HG03342 (cell line): ENCODE data around the gene HCFC1.

Experiments used
- ATAC-seq: cut with Tn5 transposase; IDR thresholded peaks from one replicate; pipeline ENCODE4 v1.9.1; 2021; ENCODE audit warnings: mild to moderate bottlenecking, moderate library complexity; ENCODE audit not compliant: unreplicated experiment

Gene HCFC1

DNA sequence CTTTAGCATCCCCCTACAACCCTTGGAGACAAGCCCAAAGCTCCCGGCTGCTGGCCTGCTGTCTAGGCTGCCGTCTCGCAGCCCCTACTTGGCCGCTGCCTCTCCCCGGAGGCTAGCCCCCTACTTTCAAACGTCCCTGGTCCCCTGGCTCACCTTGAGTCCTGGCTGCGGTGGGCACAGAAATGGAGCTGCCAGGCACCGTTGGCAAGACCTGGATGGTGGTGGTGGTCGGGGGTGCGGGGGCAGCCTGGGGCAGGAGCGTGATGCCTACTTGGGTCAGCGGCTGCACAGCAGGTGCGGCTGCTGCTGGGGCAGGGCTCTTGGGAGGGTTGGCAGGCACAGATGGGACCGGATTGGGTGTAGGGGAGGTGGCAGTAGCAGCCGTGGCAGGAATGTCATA is 12.0 kb downstream of the HCFC1 start:
- no peak for ATAC-seq

DNA sequence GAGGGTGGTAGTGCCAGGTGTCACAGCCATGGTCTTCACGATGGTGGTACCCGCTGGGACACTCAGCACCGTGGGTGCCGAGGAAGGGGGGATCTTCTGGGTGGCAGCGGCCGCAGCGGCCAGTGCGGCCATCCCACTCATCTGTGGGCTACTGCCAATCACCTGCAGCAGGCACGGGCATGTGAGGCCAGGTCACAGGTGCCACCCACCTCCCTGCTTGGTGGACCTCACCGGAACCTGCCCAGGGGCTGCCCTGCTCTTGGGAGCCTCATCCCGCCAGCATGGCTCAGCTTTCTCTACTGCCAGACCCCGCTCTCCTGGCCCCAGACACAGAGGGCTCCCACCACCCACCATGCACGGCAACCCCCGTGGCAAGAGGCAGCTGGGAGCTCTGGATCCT is 13.0 kb downstream of the HCFC1 start:
- no peak for ATAC-seq

DNA sequence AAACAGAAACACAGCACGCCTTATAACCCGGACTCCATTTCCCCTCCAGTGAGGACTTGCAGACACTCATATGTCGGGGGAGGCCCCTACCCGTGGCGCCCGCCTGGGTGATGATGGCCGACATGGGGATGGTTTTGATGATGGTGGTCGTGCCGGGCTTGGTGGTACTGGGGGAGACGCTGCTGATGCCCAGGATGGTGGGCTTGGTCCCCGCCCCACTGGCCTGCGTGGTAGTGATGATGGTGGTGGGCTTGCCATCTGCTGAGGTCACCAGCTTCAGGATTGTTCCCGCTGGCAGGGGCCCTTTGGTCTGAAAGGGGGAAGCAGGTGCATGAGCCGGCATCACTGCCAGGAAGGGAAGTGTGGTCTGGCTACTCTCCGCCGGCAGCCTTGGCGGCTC is 14.4 kb downstream of the HCFC1 start:
- ATAC-seq: no peak

- no peak for ATAC-seq
Measured at GRCh38 chrX:153956044-153956907, 15.3 kb downstream of the HCFC1 start.

DNA sequence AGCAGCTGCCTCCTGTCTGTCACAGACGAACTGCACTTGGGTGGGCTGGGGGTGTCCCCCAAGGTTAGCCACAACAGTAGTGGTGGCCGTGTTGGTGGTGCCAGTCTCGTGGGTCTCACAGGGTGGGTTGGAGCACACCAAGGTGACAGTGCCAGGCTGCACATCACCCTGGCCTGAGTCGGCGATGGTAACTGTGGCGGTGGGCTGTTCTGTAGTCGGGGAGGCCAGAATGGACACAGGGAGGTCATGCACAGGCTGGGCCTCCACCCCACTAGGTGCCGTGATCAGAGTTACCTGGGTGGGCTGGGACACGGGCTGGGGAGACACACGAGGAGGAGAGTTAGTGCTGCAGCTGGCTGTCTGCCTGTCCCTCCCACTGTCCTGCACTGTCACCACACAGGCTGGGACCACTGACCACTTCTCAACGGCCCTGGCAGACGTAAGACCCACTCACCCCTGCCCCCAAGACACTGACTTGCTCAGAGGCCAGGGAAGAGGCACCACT is 16.3 kb downstream of the HCFC1 start:
- no peak for ATAC-seq

DNA sequence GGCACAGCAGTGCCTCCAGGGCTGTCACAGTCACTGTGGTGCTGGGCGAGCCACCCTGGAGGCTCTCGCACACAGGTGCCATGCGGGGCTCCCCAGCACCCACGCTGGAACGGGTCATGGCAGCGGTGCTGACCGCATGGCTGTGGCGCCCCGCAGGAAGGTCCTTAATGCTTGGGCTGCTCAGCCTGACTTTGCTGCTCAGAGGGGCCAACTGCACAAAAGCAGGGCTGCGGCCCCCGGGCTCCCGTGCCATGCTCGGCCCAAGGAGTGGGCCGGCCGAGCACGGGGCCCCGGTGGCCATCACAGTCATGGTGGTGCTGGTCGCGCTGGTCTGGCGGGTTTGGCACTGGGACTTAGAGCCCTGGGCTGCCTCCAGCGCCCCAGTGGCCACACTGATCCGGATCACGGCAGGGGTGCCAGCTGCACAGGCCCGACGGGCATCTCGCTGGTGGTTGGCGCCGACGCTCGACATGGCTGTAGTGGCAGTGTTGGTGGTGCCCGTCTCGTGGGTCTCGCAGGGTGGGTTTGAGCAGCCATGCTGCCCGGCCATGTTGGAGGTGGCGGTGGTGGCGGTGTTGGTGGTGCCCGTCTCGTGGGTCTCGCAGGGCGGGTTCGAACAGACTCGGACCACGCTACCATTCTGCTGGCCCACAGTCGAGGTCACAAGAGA is 16.9 kb downstream of the HCFC1 start:
- ATAC-seq: no peak

- no peak for ATAC-seq
Measured at GRCh38 chrX:153953892-153954557, 17.6 kb downstream of the HCFC1 start.

DNA sequence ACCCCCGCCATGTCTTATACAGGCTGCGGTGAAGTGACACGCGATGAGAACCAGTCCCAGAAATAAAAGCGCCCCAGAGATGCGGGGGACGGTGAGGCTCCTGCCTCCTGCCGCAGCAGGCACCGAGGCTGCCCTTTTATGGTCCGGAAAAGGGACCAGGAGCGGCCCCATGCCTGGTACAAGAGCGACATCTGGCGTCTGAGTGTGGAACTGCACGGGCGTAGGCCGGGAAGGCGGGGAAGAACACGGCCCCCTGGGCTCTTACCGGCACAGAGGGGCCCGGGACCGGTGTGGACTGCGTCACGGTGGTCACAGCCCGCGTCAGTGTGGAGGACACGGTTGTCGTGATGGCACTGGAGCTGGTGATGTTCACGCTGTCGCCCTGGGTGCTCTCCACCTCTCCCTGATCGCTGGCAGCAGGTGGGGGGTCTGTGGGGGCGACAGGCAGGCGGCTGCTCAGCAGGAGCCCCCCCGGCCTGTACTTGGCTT is 18.2 kb downstream of the HCFC1 start:
- peak; percentile 61 for ATAC-seq

- ATAC-seq: no peak
Measured at GRCh38 chrX:153952373-153953026, 19.1 kb downstream of the HCFC1 start.

DNA sequence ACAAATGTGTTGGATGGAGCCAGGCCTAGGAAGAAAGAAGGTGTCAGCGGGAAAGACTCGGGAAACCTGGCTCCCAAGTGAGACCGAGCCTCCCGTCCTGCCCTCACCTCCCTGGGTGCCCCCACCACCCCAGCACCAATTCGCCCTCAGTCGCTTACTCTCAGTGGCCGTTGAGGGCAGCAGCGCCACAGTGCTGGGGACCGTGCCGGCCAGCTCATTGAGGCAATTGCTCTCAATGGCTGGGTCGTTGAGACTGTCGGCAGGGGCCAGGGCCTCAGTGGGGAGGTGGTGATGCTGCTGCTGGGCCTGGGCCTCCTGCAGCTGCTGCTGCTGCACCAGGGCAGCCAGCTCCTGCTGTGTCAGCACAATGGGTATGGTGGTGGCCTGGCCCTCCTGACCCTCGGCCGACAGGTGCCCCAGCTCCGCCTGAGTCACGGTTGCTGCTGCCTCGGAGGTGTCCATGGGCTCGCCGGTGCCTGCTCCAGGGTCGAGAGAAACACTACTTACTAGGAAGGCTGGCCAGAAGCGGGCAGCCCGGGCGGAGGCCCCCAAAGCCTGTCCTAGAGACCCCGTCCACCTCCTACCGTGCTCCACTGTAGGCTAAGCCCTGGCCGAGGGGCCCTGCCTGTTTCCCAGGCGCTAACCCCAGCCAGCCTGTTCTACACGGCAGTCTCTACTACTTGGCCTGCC is 19.8 kb downstream of the HCFC1 start:
- ATAC-seq: no peak

DNA sequence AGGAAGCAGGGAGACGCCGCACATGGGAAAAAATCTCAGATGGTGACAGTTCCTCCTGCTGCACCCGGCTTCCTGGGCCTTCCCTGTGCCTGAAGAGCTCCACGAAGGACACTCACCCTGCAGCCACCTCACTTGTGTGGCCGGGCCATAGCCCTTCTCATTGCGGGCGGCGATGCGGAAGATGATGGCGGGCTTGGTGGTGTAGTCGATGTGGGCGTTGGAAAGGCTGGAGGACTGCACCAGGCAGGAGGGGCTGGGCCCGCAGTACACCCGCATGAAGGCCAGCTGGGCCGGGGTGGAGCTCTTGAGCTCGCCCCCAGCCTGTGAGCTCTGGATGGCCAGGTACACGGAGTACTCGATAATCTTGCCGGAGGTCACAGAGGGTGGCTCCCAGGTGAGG is 21.5 kb downstream of the HCFC1 start:
- no peak for ATAC-seq

GRCh38 chrX:153948847-153949805 is 22.5 kb downstream of the HCFC1 start:
- no peak for ATAC-seq

GRCh38 chrX:153948002-153948466 is 23.6 kb downstream of the HCFC1 start:
- ATAC-seq: no peak

- ATAC-seq: peak; percentile 91
Measured at GRCh38 chrX:153947009-153947769, 24.4 kb downstream of the HCFC1 start.

DNA sequence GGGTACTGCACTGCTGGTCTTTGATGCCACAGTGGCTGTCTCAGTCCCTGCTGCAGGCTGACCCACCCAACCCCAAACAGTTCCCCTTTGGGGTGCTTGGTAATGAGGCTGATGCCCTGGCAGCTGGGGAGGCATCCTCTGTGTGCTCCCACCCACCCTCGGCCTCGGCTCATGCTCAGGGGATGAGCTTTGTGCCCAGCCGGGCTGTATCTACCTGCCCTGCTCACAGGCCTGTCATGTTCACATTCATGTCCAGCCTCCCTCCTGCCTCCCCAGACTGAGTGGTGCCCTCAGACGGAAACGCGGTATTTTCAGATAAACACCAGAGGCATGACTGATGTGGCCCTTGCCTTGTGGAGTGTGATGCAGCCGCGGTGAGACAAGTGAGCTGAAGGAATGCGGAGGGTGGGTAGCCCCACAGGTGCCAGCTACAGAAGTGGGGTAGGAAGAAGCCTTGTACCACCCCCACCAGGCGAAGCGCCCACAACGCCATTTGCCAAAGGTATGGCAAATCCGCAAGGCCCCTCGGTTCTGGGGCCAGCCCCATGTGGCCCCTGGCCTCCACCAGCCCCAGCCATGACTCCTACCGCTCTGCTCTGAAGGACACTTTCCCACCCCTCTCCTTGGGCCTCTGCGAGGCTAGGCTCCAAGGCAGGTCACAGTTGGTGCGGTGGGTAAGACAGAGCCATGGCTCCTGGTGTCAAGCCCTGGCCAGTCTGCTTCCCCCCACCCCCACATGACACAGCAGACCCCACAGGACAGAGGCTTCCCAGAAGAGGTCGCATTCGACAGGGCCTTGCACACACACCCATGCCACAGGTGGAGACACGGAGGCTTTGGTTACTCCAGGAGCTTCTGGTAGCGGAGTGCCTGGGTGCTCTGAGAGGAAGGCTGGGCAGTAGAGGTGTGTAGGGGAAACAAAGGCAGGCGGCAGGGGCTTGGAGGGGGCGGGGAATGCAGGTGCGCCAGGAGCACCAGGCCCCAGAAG is 25.4 kb downstream of the HCFC1 start:
- ATAC-seq: no peak

DNA sequence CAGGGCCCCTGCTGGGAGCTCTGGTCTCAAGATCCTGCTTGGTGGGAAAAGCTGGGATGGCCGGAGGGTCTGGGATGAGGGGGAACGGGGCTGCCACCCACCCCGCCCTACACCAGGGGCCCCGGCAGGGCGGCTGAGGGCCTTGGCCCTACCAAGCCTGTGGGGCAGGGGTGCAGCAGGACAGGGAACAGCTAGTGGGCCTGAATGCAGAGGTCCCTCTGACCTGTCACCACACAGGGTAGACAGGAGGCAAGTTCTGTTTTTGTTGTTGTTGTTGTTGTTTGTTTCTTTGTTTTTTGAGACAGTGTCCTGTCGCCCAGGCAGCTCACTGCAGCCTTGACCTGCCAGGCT is 26.8 kb downstream of the HCFC1 start:
- no peak for ATAC-seq

GRCh38 chrX:153944140-153944799 is 27.3 kb downstream of the HCFC1 start, which contains the start of gene RENBP:
RENBP (minus strand) TSS chrX:153944643; CDS start chrX:153944610, 33 bp downstream.
- ATAC-seq: no peak
